KG1 (cell line): ENCODE results near the gene ACMSD.
"Not testable (repeated sequence)": the region's sequence is repeated elsewhere in the genome, so short reads cannot be mapped to it uniquely, and the experiment has no call there.

Source experiments
- DNase-seq: peaks from one replicate; lab custom pipeline; 2025; lab: John Stamatoyannopoulos, UW

Gene ACMSD

DNA sequence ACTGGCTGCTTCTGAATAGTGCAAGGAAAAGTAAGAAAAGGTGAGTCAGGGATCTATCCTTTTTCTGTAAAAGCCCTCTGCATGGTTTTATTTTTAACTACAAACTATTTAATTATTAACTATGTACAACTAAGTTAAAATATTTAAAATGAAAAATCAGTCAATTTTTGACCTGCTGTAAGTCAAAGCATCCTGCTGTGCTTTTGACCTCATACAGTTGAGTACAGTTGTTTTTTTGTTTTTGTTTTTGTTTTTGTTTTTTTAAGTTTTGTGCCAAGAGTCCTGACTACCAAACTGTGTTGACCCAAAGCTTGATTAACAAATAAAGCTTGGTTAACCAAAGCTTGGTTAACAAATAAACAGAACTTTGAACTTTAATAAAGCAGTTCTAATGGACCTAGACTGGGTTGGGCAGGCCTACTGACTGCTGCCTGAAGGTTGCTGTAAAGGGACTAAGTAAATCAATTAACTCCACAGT, at the start of gene ACMSD:
Gene ACMSD (plus strand): TSS at position 474 of the 478 bp plus-strand sequence. CDS start 67 bp downstream, outside the sequence.
- no peak for DNase-seq

DNA sequence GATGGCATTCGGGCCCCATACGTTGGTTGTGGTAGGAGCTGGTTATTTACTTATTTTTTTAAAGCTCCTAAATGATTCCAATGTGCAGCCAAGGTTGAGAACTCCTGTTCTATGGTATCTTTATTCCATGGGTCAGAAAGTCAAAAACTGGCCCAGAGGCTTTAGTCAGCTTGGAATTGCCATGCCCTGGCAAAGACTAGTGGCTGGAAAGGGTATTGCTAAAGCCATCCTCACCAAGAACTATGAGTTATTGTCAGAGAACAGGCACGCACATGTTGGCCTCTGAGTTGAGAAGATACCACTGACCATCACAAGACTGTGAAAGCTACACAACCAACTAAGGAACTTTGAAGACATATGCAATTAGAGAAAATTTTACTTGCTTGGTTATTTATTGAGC, 47.9 kb upstream of the ACMSD start:
- no peak for DNase-seq

DNA sequence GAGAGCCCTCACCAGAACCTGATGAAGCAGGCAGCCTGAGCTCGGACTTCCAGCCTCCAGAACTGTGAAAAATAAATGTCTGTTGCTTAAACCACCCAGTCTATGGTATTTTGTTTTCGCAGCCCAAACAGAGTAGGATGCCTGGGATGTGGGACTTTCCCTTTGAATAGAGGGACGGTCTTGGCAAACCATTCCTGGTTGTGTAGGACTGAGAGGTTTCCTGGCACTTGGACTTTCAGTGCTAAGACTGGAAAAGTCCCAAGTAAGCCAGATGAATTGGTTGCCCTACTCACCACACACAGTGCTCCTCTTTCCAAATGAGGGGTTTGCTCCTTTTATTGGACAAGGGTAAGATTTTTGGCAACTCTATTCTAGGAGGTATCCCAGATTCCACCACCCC, 46.8 kb upstream of the ACMSD start:
- no peak for DNase-seq

DNA sequence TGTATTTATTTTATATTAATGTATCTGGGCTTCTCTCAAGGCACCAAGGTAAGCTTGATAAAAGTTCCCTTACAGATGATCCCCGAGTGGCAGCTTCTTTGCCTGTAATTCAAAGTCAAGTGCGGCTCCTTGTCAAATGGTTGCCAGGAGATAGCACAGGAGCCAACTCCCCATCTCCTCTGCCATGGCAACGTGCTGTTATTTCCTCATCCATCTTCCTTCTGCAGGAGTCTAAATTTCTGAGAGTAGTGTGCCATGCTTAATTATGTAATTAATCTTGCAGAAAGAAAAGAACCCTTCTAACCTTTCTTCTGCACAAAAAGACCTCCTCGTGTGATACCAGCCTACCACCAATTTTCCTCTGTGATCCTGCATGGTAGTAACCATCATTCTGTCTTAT, 46.2 kb upstream of the ACMSD start:
- DNase-seq = no peak

DNA sequence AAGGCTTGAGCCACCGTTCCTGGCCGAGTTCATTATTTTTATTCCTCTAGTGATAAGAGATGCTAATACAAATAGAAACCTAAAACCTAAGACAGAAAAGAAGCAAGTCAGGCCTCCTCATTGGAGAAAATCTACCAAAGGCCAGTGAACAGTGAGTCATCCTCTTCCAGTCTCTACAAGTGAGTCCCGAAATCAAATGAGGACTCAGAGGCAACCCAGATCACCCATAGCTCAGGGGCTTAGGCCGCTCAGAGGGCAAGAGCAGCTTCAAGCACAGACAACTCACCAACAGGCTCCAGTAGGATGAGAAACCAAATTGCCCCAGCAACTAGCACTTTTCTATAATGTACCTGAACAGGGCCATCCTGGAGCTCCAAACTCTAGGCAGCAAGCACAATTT, 42.7 kb upstream of the ACMSD start:
- no peak for DNase-seq

DNA sequence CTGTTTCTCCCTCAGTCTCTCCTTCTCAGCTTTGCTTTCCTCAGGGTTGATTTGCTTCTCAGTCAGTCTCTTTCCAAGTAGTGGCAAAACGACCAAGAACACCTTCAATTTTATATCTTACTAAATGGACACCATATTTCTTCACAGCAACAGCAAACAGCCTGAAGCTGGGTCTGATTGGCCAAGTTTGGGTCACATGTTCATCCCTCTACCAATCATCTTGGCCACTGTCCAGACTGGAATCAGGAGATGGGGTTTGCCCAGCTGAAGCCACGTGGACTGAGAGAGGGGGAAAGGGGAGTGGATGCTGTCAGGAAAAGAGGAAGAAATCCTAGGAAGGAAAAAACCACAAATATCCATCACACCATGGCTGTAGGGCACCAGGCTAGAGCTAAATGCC, 42.0 kb upstream of the ACMSD start:
- DNase-seq = no peak

DNA sequence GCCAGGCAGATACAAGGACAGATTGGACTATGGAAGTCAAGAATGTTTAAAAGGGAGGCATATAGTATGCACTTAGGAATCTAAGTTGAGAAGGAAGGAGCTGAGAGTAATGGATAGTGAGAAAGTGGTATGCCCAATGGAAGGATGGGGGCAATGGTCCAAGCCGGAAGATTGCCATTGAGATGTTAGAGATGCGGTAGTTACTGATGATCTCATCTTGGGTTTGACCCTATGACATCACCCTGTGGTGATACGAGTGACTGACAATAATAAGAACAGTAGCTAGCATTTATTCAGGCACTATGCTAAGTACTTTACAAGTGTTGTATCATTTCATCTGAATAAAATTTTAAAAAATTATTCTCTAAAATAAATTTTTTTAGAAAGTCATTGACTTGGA, 38.5 kb upstream of the ACMSD start:
- no peak for DNase-seq

DNA sequence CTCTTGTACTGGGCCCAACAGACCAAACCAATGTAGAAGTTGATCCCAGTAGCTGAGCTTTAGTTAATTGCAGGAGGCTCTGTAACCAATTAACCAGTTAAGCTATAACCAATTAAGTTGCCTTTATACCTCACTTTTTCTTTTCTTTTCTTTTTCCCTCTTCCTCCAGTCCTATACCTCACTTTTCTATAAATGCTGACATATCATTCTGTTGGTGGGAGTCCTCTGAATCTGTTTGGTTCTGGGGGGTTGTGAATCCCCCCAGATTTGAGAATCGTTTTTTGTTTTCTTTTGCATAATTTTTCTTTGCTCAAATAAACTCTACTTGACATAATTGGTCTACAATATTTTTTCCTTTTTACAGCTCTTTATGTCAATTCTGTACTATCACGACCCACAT, 38.1 kb upstream of the ACMSD start:
- no peak for DNase-seq

DNA sequence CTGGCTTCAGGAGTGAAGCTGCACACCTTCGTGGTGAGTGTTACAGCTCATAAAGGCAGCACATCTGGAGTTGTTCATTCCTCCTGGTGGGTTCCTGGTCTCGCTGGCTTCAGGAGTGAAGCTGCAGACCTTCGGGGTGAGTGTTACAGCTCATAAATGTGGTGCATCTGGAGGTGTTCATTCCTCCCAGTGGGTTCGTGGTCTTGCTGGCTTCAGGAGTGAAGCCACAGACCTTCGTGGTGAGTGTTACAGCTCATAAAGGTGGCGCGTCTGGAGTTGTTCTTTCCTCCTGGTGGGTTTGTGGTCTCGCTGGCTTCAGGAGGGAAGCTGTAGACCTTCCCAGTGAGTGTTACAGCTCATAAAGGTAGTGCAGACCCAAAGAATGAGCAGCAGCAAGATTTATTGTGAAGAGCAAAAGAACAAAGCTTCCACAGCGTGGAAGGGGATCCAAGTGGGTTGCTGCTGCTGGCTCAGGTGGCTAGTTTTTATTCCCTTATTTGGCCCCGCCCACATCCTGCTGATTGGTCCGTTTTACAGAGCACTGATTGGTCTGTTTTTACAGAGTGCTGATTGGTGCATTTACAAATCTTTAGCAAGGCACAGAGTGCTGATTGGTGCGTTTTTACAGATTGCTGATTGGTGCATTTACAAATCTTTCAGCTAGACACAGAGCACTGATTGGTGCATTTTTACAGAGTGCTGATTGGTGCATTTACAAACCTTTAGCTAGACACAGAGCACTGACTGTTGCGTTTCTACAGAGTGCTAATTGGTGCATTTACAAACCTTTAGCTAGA, 34.6 kb upstream of the ACMSD start:
- not testable (repeated sequence) for DNase-seq

DNA sequence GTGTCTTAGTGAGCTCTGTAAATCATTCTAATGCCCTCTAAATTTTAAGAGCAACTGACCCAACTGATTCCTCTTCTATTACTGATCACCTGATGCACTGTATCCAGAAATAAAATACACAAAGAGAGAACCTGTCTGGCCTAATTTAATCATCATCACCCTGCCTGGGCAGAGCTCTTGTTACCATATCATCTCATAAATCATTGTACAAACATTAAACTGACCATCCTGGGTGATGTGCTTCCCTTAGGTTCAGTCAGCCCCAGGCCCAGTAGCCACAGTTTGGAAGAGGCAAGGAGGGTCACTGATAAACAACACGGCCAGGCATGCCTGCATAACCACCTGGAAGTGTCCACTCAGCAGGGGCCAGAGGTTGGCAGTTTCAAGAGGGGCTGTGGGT, 22.7 kb upstream of the ACMSD start:
- DNase-seq = no peak

DNA sequence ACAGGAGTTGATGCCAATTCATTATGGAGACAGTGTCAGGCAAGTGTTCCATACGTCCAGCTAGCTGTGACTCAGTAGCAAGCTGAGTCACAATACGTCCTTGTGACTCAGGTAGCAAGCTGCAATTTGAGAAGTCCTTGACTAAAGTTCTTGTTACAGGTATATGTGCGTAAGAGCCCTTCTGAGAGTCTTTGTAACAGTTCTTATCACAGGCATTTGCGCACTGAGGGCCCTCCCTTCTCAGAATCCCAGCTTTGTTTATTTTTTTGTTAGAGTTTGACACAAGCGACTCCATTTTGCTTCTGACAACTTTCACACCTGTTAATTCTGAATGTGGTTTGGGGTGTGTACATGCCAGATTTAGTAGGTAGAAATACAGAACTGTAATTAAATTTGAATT, 20.1 kb upstream of the ACMSD start:
- DNase-seq = no peak

DNA sequence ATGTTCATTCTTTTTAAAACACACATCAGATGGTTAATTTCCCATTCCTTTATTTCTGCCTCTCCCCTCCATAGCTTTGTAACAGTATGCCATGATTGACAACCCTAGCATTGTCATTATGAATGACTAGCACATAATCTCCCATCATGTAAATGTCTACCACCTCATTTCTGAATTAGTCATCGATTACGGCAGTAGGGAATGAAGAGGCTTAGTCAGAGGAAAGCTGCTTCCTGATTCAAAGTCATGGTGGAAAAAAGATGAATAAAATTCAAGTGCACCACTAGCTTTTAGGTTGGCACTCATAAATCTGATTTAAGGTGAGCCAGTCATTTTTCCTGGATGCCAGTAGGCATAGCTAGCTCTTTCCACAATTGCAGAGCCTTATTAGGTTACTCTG, 19.1 kb upstream of the ACMSD start:
- no peak for DNase-seq

DNA sequence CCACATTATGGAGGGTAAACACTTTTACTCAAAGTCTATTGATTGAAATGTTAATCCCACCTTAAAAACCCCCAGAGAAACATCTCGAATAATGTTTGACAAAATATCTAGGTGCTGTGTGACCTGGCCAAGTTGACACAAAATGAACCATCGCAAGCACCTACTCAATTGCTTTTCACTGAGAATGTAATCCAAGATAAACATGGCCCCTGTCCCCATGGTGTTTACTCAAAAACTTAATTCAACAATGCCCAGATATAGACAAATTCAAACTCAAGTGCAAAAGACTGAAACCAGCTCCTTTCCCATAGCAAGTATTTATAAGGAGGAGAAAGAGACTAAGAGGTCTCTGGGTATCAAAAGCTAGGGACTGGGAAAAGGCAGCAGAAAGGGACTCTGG, 15.0 kb upstream of the ACMSD start:
- no peak for DNase-seq

DNA sequence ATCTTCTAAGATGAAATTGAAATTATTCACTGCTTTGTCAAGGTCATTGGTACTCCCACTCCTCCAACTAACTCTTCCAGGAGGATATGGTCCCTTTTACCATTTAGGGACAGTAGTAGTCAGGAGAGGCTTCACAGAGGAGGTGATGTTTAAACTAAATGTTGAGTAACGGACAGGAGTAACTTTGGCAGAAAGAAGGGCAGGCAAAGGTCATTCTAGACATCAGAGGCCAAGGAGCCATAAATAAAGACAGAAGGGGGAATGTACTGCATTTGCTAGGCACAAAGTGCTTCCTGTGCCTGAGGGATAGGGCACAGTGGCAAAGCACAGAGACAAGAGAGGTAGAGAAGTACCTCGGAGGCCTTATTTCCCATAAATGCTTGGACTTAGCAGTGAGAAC, 14.6 kb upstream of the ACMSD start:
- no peak for DNase-seq

DNA sequence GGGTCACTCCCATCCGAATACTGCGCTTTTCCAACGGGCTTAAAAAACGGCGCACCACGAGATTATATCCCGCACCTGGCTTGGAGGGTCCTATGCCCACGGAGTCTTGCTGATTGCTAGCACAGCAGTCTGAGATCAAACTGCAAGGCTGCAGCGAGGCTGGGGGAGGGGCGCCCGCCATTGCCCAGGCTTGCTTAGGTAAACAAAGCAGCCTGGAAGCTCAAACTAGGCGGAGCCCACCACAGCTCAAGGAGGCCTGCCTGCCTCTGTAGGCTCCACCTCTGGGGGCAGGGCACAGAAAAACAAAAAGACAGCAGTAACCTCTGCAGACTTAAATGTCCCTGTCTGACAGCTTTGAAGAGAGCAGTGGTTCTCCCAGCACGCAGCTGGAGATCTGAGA, 12.7 kb upstream of the ACMSD start:
- DNase-seq = not testable (repeated sequence)

DNA sequence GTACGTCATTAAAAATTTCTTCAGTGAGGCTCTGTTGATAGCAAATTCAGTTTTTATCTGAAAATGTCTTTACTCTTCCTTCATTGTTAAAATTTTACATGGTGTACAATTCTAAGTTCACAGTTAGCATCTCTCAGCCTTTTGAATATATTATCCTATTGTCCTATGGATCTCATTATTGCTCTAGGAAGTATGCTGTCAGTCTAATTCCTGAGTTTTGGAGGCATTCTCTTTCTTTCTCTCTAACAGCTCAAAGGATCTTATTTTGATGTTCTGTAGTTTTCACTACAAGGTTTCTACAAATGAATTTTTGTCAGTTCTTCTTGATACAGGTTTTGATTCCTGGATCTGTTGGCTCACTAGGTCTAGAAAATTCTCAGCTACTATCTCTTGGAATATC, 2.9 kb upstream of the ACMSD start:
- no peak for DNase-seq

DNA sequence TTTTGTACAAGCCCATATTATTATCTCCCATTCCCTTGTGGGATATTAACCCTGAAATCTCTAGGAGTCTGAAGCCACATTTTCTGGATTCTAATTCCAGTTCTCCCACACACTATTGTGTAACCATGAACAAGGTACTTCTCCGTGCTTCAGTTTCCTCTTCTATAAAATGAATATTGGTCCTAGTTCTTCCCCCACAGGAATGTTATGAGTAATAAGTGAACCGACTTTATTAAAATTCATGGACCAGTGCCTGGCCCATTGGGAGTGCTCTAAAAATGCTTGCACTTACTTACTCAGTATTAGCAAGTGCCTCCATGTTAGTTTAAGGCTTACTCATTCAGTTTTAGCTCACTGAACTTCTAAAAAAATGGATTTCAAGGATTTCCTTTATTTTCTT, 1.4 kb upstream of the ACMSD start:
- DNase-seq = no peak

DNA sequence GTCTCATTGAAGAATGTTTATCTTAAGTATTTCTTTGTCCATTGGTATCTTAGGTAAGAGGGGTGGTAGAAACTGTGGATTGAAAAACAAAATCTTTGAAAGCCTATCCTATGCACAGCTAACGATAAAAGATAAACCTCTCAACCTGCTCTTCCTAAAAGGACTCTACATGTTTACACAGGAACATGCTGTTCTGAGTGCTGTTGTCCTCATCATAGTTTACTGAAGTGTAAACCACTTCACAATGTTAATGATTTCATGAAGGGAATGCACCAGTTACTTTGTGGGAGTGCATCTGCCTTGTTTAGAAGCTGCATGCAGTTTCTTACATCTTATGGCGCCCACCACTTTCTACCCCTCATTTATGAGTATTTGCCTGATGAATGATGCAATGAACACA, 1.2 kb downstream of the ACMSD start:
- no peak for DNase-seq

DNA sequence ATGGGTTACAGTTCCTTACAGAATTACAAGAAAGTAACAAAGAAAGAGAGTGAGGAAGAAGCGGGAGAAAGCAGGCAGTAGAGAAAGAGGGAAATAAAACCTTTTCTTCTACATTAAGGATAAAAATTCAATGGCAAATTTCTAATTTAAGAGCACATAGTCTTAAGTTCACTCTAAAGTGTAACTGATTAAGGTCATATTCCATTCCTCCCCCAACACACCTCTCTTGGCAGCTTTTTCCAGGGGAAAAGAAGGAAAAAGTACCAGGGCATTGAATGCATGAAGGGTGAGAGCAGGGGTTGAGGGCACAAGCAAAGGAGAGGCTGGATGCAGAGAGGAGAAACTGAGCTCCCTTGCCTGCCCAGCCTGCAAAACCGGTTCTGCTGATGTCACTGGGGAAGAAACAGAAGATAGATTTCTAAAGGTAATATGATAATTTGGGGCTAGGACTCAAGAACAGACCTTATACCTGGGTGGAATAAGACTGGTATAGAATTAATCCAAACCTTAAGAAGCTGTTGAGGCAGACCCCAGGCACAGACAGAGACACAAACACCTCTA, 4.6 kb downstream of the ACMSD start:
- DNase-seq = no peak

DNA sequence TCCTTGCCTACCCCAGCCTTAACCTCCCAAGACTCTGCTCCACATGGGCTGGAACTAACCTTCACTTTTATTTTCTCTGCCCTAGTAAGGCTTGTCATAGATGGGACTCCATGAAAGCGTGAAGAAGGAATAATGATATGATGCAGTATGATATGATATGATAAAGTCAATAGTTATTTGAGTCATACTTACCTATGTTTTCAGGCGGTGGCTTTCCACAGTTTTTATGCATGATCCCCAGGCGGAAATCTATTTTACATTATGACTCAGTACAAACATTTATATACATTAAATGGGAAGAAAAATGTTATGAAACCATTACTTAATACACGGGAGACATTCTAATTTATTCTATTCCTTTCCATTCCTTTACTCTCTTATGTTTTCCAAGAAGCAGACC, 5.6 kb downstream of the ACMSD start:
- no peak for DNase-seq

DNA sequence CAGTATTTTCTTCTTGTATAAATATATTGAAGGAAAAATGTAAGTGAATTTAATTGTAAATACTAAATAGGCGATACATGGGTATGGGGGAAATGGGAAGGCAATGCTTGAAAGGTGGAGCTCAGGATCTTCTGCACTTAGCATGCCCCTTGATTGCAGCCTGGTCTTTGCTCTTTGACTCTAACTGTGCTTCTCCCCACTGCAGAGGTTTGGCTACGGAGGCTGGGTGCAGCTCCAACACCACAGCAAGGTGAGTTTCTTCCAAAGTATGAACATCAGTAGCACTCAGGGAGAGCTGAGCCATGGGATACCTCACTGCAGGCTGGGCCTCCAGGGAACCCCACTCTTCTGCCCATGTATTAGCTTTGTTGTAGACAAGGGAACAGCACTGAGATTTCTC, 6.6 kb downstream of the ACMSD start:
- no peak for DNase-seq

DNA sequence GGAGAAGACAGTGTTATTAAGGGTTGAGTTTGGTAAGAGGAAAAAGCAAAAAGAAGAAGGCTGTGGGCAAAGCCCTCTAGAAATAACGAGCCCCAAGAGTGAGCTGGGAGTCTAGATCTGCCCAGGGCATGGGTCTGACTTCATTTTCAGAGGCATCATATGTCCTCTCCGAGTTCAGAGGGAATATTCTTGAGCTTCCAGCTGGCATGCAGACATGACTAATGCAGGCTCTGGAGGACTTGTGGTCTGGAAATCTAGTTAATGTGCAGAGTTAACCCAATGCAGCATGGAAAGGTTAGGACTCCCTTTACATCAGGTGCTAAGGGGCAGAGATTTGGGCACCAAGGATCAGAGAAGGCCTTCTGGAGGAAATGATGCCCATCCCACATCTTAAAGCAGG, 7.3 kb downstream of the ACMSD start:
- no peak for DNase-seq

DNA sequence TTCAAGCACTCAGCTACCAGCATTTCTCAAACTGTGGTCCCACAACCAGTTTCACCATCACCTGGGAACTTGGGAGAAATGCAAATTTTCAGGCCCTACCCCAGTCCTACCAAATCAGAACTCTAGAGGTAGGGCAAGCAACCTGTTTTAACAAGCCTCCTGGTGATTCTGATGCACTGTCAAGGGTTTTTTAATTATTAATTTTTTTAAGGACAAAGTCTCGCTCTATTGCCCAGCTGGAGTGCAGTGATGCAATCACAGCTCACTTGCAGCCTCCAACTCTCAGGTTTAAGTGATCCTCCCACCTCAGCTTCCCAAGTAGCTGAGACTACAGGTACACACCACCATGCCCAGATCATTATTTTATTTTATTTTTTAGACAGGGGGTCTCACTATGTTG, 7.8 kb downstream of the ACMSD start:
- no peak for DNase-seq

DNA sequence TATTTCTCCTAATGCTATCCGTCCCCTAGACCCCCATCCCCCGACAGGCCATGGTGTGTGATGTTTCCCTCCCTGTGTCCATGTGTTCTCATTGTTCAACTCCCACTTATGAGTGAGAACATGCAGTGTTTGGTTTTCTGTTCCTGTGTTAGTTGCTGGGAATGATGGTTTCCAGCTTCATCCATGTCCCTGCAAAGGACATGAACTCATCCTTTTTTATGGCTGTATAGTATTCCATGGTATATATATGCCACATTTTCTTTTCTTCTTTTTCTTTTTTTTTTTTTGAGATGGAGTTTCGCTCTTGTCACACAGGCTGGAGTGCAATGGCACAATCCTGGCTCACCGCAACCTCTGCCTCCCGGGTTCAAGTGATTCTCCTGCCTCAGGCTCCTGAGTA, 9.2 kb downstream of the ACMSD start:
- DNase-seq = not testable (repeated sequence)
